ENCODE data around the gene TOR2A. TPM values are rescaled to one million over a fixed set of nuclear protein-coding genes. Genes with fewer than 3 reads are reported as not detected.
A peak's percentile ranks its signal among the peaks of the same experiment; 100 is the strongest.

The TOR2A gene
- total and polyA plus RNA-seq, 8 donors: 10.6 to 21.8 (median 14.8) TPM

GRCh38 chr9:127744398-127745110, 9.5 kb upstream of the TOR2A start:
- no peak for TF ChIP-seq CTCF (IDR thresholded peaks at IDR 0.05)
- H3K4me3 ChIP-seq: no peak overlapping the region
- DNase-seq: no peak
- intact Hi-C loops (cut with DNase I): no loop called here
- no peaks in the 10 kb centered on the region for H3K27me3 ChIP-seq
- H3K4me1 ChIP-seq: peaks cover 6 to 32% of the 10 kb centered on the region in 2 donors
- no peak overlapping the region for H3K27ac ChIP-seq
- H3K9me3 ChIP-seq: no peaks in the 10 kb centered on the region
- H3K36me3 ChIP-seq: peaks cover 0 to 99% of the 10 kb centered on the region in 2 donors
- no peak for ATAC-seq

DNA sequence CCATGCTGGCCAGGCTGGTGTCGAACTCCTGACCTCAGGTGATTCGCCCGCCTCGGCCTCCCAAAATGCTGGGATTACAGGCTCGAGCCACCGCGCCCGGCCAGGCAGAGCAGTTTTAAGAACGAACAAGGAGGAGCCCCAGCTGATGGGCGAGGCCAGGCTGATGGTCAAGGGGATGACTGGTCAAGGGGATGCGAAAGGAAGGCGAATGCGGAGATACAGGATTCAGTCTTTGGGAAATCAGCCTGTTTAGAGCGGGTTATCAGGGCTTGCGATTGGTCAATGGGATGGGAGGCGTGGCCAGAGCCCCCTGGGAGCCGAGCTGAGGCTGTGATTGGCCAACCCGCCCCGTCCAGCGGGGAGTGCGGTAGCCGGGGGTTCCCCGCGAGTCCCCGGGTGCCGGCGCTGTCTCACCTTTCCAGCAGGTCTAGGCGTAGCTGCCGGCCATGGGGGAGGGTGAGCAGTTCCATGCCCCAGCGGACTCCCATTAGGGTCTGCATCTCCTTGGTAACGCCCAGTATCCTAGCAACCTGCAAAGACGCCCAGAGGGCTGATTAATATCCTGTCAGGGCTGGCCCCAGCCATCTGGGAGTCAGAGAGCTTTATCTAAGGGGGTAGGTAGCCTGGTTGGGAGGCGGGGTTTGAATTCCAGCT, 7.5 kb upstream of the TOR2A start:
- H3K9me3 ChIP-seq: no peaks in the 10 kb centered on the region
- ATAC-seq (peak; percentile 30), DNase-seq (peak in 1 of 4 donors; percentile 38)
- H3K27ac ChIP-seq: no peak overlapping the region
- H3K36me3 ChIP-seq: peaks cover 0 to 99% of the 10 kb centered on the region in 2 donors
- intact Hi-C loops (cut with DNase I): no loop called here
- H3K27me3 ChIP-seq: no peaks in the 10 kb centered on the region
- peaks cover 6 to 33% of the 10 kb centered on the region in 2 donors for H3K4me1 ChIP-seq
- no peak for TF ChIP-seq CTCF (IDR thresholded peaks at IDR 0.05)
- H3K4me3 ChIP-seq: peak overlapping the region in 1 of 2 donors; percentile 26

- peak; percentile 87 for ATAC-seq
- Histone ChIP-seq H3K27me3 (no peaks in the 10 kb centered on the region), H3K4me1 (peaks cover 6 to 33% of the 10 kb centered on the region in 2 donors), H3K4me3 (peak overlapping the region in 1 of 2 donors; percentile 26), H3K27ac (no peak overlapping the region), H3K9me3 (no peaks in the 10 kb centered on the region), H3K36me3 (peaks cover 0 to 93% of the 10 kb centered on the region in 2 donors)
- no peak for TF ChIP-seq CTCF (IDR thresholded peaks at IDR 0.05)
- intact Hi-C loops (cut with DNase I): no loop called here
- peak in 3 of 4 donors; percentile 45 to 89 (median 80) for DNase-seq
These were observed 6.8 kb upstream of the TOR2A start for GRCh38 chr9:127741831-127742434.

DNA sequence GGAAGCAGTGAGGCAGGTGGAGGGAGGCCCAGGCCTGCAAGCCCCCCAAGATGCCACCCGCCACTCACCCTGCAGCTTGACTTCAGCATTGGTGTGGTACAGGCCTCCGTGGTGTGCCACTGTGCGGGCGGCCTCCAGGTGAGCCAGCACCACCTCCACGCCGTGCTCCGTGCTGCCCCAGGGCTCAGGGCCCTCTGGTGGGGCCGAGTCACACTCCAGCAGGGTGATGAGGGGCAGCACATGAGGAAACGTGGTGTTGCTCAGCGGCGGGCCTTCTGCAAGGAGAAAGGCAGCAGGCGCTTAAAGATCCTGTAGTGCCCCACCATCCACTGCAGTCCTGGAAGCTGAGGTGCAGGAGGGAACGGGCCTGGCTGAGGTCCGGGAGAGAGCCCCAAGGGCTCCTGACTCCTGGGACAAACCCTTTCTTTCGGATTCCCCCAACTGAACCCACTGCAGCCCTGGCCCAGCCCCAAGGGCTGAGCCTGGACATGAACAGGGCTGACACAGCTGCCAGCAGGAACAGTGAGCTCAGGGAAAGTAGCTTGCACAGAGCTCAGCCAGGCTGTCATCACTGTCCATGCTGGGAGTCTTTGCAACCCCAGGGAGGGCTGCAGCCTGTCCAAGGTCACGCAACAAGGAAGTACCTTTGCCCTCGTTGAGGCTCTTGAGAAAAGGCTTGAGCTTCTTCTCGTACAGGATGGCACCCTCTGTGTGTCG, 4.7 kb upstream of the TOR2A start:
- H3K9me3 ChIP-seq: no peaks in the 10 kb centered on the region
- DNase-seq (no peak), ATAC-seq (no peak)
- intact Hi-C loops (cut with DNase I): loop anchor here in 1 of 2 donors (5.0 kb wide), 1 partner anchor 133 kb away; no protein-coding TSS in a partner anchor
- peaks cover 6 to 40% of the 10 kb centered on the region in 2 donors for H3K4me1 ChIP-seq
- H3K4me3 ChIP-seq: no peak overlapping the region
- H3K36me3 ChIP-seq: peaks cover 0 to 71% of the 10 kb centered on the region in 2 donors
- peak overlapping the region in 1 of 2 donors; percentile 30 for H3K27ac ChIP-seq
- no peaks in the 10 kb centered on the region for H3K27me3 ChIP-seq
- TF ChIP-seq CTCF (IDR thresholded peaks at IDR 0.05): no peak

Data from left lung (tissue), 10 donors.